WTC11 (cell line): ENCODE results near the gene POLK. TPM values are rescaled to one million over a fixed set of nuclear protein-coding genes. Genes with fewer than 3 reads are reported as not detected.

Source experiments
- ATAC-seq: fragments of 200-7000 bp; cut with Tn5 transposase; 2 replicates; pipeline ENCODE4 v1.10.0; 2021; ENCODE audit warnings: mild to moderate bottlenecking, moderate library complexity
- CTCF ChIA-PET: fragments of 300-600 bp; sonication (Branson Sonifier 250); formaldehyde crosslinking; loops from one replicate; lab custom pipeline; 2021; ENCODE audit warnings: antibody characterized with exemption; lab: Charles Lee
- POLR2A ChIA-PET: fragments of 350-600 bp; sonication (Branson Sonifier 250); formaldehyde crosslinking; loops from one replicate; lab custom pipeline; 2021; ENCODE audit warnings: antibody characterized with exemption; lab: Charles Lee
- DNase-seq: peaks from one replicate; pipeline ENCODE4 v3.0.0; 2021; ENCODE audit warnings: low spot score
- H3K27ac Mint-ChIP-seq: 2 replicates; pipeline ENCODE4 v1.8.0; 2021; ENCODE audit warnings: mixed read lengths
- H3K27me3 Mint-ChIP-seq: 2 replicates; pipeline ENCODE4 v1.8.0; 2021; ENCODE audit warnings: low read depth, mild to moderate bottlenecking, moderate library complexity, mixed read lengths
- H3K36me3 Mint-ChIP-seq: 2 replicates; pipeline ENCODE4 v1.8.0; 2021; ENCODE audit warnings: mixed read lengths
- H3K4me1 Mint-ChIP-seq: 2 replicates; pipeline ENCODE4 v1.8.0; 2022; ENCODE audit warnings: mixed read lengths
- H3K4me3 Mint-ChIP-seq: 2 replicates; pipeline ENCODE4 v1.8.0; 2021; ENCODE audit warnings: mild to moderate bottlenecking, moderate library complexity, mixed read lengths
- H3K9me3 Mint-ChIP-seq: 2 replicates; pipeline ENCODE4 v1.8.0; 2021; ENCODE audit warnings: mixed read lengths
- CREB1 ChIP-seq: sonication (generic); formaldehyde crosslinking; IDR thresholded peaks from 2 replicates; pipeline ENCODE4 v1.8.0; 2023; ENCODE audit warnings: mild to moderate bottlenecking, missing genetic modification reagents
- CTCF ChIP-seq: fragments of 200-600 bp; IDR thresholded peaks from 2 replicates; pipeline ENCODE4 v1.8.0; 2022; ENCODE audit warnings: antibody characterized with exemption
- ELF4 ChIP-seq: sonication (generic); formaldehyde crosslinking; IDR thresholded peaks from 2 replicates; pipeline ENCODE4 v1.8.1; 2022; ENCODE audit warnings: low read depth, mild to moderate bottlenecking, moderate library complexity, missing genetic modification reagents
- ERG ChIP-seq: fragments of 250-450 bp; sonication (Bioruptor Pico); IDR thresholded peaks from 2 replicates; pipeline ENCODE4 v1.8.0; 2021; ENCODE audit warnings: mild to moderate bottlenecking
- ESRRA ChIP-seq: sonication (generic); formaldehyde crosslinking; IDR thresholded peaks from 2 replicates; pipeline ENCODE4 v1.8.1; 2022; ENCODE audit warnings: mild to moderate bottlenecking, missing genetic modification reagents, borderline replicate concordance
- FOXP1 ChIP-seq: sonication (generic); formaldehyde crosslinking; IDR thresholded peaks from 2 replicates; pipeline ENCODE4 v1.8.0; 2022; ENCODE audit warnings: missing genetic modification reagents, mild to moderate bottlenecking, moderate library complexity, borderline replicate concordance
- IRF2 ChIP-seq: sonication (generic); formaldehyde crosslinking; IDR thresholded peaks from 2 replicates; pipeline ENCODE4 v1.8.0; 2022; ENCODE audit warnings: low read depth, missing genetic modification reagents, borderline replicate concordance
- JAZF1 ChIP-seq: fragments of 250-450 bp; sonication (Bioruptor Pico); IDR thresholded peaks from 2 replicates; pipeline ENCODE4 v1.9.0; 2021; ENCODE audit warnings: moderate library complexity, mild to moderate bottlenecking, inconsistent platforms
- JUN ChIP-seq: sonication (generic); formaldehyde crosslinking; IDR thresholded peaks from 2 replicates; pipeline ENCODE4 v1.8.0; 2023; ENCODE audit warnings: mild to moderate bottlenecking, missing genetic modification reagents
- NR3C1 ChIP-seq: sonication (generic); formaldehyde crosslinking; conservative IDR thresholded peaks from 2 replicates; pipeline ENCODE4 v1.8.1; 2023; ENCODE audit warnings: low read depth, mild to moderate bottlenecking, missing genetic modification reagents
- TEAD1 ChIP-seq: sonication (generic); formaldehyde crosslinking; IDR thresholded peaks from 2 replicates; pipeline ENCODE4 v1.8.0; 2022; ENCODE audit warnings: mild to moderate bottlenecking, missing genetic modification reagents
- TP53 ChIP-seq: sonication (generic); formaldehyde crosslinking; IDR thresholded peaks from 2 replicates; pipeline ENCODE4 v1.8.1; 2023; ENCODE audit warnings: mild to moderate bottlenecking, missing genetic modification reagents
- ZNF219 ChIP-seq: sonication (generic); formaldehyde crosslinking; IDR thresholded peaks from 2 replicates; pipeline ENCODE4 v1.8.0; 2023; ENCODE audit warnings: missing genetic modification reagents, mild to moderate bottlenecking, borderline replicate concordance
- ZNF416 ChIP-seq: fragments of 250-450 bp; sonication (Bioruptor Pico); IDR thresholded peaks from 2 replicates; pipeline ENCODE4 v1.9.0; 2021; ENCODE audit warnings: mild to moderate bottlenecking, inconsistent platforms
- ZSCAN18 ChIP-seq: fragments of 250-450 bp; sonication (Bioruptor Pico); IDR thresholded peaks from 2 replicates; pipeline ENCODE4 v2.1.2; 2022; ENCODE audit warnings: mild to moderate bottlenecking, moderate library complexity
- total RNA-seq: library from RNA; stranded (reverse); gene quantifications from 3 replicates; pipeline ENCODE4 v1.2.3, GENCODE V29; 2021
- TF ChIP-seq, protein P1 (sequence below): fragments of 250-450 bp; sonication (Bioruptor Pico); conservative IDR thresholded peaks from 2 replicates; pipeline ENCODE4 v1.9.0; 2021; ENCODE audit warnings: mild to moderate bottlenecking
- TF ChIP-seq, protein P2 (sequence below): sonication (generic); formaldehyde crosslinking; IDR thresholded peaks from 2 replicates; pipeline ENCODE4 v1.8.0; 2023; ENCODE audit warnings: mild to moderate bottlenecking, missing genetic modification reagents

The POLK gene
- total RNA-seq, 1 experiment from 2014 or later, result 7.1 TPM

DNA sequence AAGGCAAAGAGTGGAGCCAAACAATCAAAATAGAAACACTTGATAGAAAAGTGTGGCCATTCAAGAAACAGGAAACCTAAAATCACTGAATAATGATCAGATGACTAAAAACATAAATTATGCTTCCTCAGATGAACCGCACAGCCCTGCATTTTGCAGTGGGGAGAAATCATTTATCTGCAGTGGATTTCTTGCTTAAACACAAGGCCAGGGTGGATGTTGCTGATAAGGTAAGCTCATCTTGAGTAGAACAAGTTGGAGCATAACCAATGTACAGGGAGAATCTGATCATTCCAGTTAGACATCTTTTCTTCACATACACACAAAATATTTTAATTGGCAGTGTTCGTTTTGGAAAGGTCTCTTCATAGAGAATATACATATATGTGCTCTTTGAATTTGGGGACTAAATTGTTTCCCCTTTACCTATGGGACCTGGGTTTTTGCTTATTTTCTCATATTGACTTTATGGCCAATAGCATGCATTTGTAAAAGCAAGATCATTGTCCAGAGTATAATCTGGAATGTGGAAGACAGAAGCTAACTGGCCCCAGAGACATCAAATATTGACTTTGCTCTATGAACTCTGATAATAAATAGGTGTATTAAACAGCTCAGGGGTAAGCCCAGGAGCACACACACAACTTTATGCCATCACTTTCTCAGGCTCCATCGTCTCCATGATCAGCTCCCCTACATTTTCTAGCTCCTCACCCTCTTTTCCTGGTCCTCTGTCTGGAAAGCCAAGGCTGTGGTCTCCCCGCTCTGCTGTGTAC lies 108.7 kb downstream of the POLK start:
- H3K4me3 Mint-ChIP-seq, result no peak overlapping the region
- ChIA-PET POLR2A (no interaction called here), CTCF (no interaction called here)
- H3K4me1 Mint-ChIP-seq, result peaks cover 13% of the 10 kb centered on the region
- H3K9me3 Mint-ChIP-seq, result no peaks in the 10 kb centered on the region
- no peaks in the 10 kb centered on the region for H3K27me3 Mint-ChIP-seq
- ATAC-seq, result no peak
- no peak overlapping the region for H3K27ac Mint-ChIP-seq
- TF ChIP-seq NR3C1 (CRISPR knock-in tag), result no peak
- no peak for TF ChIP-seq JAZF1
- no peak for TF ChIP-seq CTCF
- no peak for TF ChIP-seq TP53
- no peak for TF ChIP-seq ERG (CRISPR knock-in tag)
- no peak for DNase-seq
- H3K36me3 Mint-ChIP-seq, result no peaks in the 10 kb centered on the region

DNA sequence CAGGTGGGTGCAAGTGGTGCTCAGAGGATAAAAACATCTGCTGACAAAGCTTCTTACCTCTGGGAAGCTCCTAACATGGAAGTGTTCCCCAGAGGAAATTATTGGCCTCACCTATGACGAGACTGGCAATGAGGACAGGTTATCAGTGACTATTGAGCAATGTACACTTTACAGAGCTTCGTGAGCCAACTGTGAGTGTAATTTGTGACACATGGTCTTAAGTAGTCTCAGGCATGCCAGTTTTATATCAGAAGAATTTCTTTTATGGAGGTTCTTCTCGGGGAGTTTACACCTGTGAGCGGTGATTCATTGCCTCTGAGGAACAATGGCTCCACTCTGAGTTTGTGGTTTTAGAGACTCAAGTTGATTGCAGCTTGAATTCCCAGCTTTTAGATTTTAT lies 110.9 kb downstream of the POLK start:
- Mint-ChIP-seq H3K36me3 (no peaks in the 10 kb centered on the region), H3K27ac (no peak overlapping the region), H3K4me1 (peaks cover 7% of the 10 kb centered on the region), H3K27me3 (no peaks in the 10 kb centered on the region), H3K9me3 (no peaks in the 10 kb centered on the region), H3K4me3 (no peak overlapping the region)
- ATAC-seq, result no peak
- no peak for TF ChIP-seq ZSCAN18
- TF ChIP-seq ZNF219, result no peak
- no peak for TF ChIP-seq JAZF1
- TF ChIP-seq, protein P1, sequence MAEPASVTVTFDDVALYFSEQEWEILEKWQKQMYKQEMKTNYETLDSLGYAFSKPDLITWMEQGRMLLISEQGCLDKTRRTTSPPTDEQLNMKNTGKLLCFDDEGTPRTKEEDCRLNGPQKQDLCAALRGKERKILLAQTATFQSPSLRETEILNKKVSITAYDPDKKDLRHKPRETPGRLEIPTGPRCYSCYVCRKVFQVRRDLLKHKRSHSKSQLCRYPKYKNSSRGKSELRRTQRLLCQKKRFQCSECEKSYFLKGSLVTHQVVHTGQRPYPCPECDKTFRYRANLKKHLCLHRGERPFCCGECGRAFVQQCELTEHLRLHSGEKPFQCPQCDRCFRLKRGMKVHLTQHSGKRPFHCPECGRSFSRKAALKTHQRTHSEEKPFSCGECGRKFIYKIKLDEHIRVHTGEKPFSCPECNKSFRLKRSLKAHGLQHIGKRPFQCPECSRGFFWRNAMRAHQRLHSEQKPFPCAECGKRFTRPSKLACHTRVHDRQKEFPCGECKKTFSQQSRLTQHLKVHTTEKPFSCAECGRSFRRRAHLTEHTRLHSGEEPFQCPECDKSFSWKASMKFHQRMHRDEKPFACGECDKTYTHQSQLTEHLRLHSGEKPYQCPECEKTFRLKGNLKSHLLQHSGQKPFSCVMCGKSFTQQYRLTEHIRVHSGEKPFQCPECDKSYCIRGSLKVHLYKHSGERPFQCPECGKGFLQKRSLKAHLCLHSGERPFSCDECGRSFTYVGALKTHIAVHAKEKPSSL, result no peak
- no peak for TF ChIP-seq ZNF416 (CRISPR knock-in tag)
- ChIA-PET POLR2A (no interaction called here), CTCF (interaction anchor here (0.9 kb wide), 1 partner anchor 58 kb away, joined by 4 read pairs; no protein-coding TSS in a partner anchor)
- no peak for DNase-seq

DNA sequence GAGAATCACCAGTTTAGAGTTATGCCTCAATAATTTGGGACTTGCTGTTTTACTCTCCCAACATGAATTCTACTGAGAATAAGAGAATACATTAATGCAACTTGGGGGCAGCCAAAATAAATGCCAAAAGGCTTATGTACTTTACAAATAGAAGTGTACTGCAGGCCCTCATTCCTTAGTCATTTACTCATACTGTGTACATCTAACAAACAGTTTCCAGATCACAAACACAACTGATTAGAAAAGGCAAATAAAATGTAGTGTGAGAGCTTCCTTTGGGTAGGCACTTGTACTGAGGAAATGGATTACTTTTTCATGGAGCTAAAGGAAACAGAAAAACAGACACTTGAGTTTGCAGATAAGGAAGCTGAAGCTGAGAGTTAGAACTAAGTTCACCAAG lies 112.2 kb downstream of the POLK start:
- H3K4me3 Mint-ChIP-seq, result no peak overlapping the region
- POLR2A ChIA-PET, result no interaction called here
- H3K27ac Mint-ChIP-seq, result no peak overlapping the region
- CTCF ChIA-PET, result no interaction called here
- ATAC-seq, result no peak
- TF ChIP-seq CREB1 (CRISPR knock-in tag) (no peak), IRF2 (CRISPR knock-in tag) (no peak), FOXP1 (CRISPR knock-in tag) (no peak), ELF4 (CRISPR knock-in tag) (no peak), TEAD1 (CRISPR knock-in tag) (no peak), JUN (CRISPR knock-in tag) (no peak), TP53 (no peak), ESRRA (CRISPR knock-in tag) (no peak)
- TF ChIP-seq, protein P2, sequence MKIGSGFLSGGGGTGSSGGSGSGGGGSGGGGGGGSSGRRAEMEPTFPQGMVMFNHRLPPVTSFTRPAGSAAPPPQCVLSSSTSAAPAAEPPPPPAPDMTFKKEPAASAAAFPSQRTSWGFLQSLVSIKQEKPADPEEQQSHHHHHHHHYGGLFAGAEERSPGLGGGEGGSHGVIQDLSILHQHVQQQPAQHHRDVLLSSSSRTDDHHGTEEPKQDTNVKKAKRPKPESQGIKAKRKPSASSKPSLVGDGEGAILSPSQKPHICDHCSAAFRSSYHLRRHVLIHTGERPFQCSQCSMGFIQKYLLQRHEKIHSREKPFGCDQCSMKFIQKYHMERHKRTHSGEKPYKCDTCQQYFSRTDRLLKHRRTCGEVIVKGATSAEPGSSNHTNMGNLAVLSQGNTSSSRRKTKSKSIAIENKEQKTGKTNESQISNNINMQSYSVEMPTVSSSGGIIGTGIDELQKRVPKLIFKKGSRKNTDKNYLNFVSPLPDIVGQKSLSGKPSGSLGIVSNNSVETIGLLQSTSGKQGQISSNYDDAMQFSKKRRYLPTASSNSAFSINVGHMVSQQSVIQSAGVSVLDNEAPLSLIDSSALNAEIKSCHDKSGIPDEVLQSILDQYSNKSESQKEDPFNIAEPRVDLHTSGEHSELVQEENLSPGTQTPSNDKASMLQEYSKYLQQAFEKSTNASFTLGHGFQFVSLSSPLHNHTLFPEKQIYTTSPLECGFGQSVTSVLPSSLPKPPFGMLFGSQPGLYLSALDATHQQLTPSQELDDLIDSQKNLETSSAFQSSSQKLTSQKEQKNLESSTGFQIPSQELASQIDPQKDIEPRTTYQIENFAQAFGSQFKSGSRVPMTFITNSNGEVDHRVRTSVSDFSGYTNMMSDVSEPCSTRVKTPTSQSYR, result no peak
- H3K4me1 Mint-ChIP-seq, result peaks cover 7% of the 10 kb centered on the region
- H3K9me3 Mint-ChIP-seq, result no peaks in the 10 kb centered on the region
- no peak for DNase-seq
- H3K36me3 Mint-ChIP-seq, result no peaks in the 10 kb centered on the region
- H3K27me3 Mint-ChIP-seq, result no peaks in the 10 kb centered on the region
